Right forelimb (tissue), 1 donor: ENCODE results near the gene CHMP3.
"Not testable (repeated sequence)": the region's sequence is repeated elsewhere in the genome, so short reads cannot be mapped to it uniquely, and the experiment has no call there.

Source experiments
- DNase-seq: peaks from one replicate; pipeline ENCODE4 v3.0.0-alpha.2; 2018

The CHMP3 gene

DNA sequence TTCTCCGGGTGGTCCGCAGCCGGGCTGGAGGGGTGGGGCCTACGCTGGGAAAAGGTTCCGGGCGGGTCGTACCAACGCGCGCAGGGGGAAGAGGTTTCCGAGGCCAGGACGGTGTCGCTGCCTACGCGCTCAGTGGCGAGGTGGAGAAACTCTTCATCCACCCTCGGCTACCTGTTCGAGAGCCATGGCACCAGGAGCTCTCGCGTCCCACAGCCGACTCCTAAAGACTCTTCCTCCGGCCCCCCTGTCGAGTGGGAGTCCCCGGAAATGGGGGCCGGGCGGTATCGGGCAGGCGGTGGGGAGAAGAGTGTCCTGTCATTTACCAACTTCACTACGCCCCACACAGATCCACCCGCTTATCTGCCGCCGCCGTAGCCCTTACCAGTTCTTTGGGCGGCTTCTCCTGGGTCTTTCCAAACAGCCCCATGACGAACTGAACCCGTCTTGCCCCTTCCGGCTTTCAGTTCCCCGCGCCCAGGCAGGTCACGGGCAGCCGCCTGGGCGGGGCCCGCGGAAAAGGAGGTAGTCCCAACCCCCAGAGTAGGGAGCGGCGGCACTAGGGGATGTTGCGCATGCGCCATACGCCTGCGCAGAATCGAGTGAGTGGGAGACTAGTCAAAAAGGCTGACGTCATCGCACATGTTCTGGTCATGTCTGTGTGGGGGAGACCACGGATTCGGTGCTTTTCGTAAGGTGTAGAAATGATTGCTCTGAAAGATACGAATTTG is at the start of gene CHMP3:
Gene CHMP3 (minus strand): TSS at position 522 of the 728 bp plus-strand sequence. CDS start 95 bp downstream, at position 427.
- peak; percentile 98 for DNase-seq

GRCh38 chr2:86610871-86611270 is 47.6 kb upstream of the CHMP3 start:
- no peak for DNase-seq

DNA sequence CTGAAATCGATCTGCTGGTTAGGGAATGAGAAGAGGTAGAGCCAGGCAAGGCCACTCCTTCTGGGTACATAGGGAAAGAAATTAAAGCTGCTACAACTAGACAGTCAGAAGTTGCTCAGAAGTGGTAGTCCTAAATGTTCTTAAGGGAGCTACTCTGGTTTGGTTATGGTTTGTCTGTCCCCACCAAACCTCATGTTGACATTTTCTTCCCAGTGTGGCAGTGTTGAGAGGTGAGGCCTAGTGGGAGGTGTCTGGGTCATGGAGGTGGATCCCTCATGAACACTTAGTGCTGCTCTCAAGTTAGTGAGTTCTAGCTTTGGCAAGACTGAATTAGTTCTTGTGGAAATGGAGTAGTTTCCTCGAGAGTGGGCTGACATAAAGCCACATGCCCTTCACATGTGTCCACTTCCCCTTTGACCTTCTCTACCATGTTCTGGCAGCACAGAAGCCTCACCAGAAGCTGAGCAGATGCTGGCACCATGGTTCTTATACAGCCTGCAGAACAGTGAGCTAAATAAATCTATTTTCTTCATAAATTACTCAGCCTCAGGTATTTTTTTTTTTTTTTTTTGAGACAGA is 45.7 kb upstream of the CHMP3 start:
- DNase-seq, result no peak

DNA sequence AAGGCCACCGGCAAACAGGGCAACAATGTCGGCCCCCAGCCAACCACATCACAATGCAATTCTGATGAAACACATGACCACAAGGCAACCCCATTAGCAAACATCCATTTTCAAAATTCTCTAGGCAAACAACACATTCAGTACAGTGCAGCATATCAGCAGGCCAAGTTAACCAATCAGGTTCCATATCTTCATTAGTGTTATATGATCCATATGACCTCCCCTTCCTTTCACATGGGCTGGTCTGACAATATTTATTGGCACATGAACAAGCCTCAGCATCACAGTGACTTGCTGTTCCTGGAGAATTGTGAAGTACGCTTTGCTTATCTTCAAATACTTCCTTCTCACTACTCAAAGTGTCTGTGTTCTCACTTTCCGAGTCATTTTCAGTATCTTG is 40.7 kb upstream of the CHMP3 start:
- no peak for DNase-seq

DNA sequence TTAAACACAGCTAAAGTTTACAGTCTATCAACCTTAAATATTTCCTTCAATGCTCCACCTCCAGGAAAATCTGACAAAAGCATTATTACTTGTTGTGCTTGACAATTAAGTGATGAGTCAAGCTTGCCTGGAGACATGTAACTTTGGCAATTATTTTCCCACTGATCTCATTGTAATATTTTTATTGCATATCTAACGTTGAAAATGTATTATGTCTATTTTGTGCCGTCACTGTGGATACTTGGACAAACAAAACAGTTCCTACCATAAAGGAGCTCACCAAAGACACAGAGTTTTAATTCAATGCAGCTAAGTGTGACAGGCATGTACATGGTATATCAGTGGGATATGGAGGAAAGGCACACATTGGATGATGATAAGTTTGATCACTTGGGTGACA is 35.7 kb upstream of the CHMP3 start:
- no peak for DNase-seq

- DNase-seq, result no peak
Measured at GRCh38 chr2:86596118-86596517, 32.9 kb upstream of the CHMP3 start.

GRCh38 chr2:86593266-86593665 is 30.0 kb upstream of the CHMP3 start:
- DNase-seq, result no peak

- no peak for DNase-seq
Measured at GRCh38 chr2:86592547-86593230, 29.4 kb upstream of the CHMP3 start.

- not testable (repeated sequence) for DNase-seq
Measured at GRCh38 chr2:86589701-86590100, 26.5 kb upstream of the CHMP3 start.

DNA sequence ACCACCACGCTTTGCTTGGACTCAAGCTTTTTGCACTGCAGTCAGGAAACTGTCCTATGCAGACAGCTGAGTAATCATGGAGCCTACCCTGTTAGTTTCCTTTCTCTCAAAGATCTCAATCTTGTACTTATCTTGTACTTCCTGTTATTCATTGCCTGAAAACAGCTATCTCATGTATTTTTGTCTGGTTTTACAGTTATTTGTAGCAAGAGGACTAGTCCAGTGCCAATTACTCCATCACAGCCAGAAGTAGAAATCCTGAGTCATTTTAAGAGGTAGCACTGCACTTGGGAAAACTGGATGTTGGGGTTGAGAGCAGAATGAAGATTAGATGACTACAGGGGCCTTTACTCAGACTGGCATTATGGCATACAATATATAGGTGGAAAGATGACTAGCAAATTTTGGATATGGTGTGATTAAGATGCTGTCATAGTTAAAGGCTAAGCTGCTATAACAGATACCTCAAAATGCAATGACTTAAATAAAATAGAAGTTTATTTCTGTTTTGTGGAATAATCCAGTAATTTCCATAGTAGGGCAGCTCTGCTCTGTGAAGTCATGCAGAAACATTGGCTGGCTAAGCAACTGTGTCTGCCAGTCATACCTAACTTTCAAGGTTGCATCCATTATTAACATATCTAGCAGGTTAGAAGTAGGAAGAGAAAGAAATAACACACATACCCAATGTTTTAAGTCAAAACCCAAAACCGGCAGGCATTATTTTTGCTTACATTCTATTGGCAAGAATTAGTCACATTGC is 21.1 kb upstream of the CHMP3 start:
- DNase-seq, result no peak

GRCh38 chr2:86580560-86580959 is 17.3 kb upstream of the CHMP3 start:
- no peak for DNase-seq

- no peak for DNase-seq
Measured at GRCh38 chr2:86577817-86578456, 14.7 kb upstream of the CHMP3 start.

GRCh38 chr2:86570059-86570458 is 6.8 kb upstream of the CHMP3 start:
- DNase-seq, result no peak

DNA sequence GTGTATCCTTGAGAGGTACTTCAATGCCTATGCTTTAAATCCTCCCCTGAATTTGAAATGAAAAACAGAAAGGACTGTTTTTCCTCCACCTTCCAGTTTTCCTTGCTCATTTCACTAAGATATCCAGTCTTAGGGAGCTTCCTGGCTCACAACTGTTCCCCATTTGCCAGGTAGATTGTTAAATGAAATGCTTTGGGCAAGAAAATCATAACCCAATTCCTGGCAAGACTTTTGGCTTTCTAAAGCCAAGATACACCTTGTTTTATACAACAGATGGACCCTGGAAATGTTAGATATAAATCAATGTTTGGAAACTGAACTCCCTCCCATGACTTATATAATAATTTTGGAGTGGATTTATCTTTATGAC is 3.6 kb upstream of the CHMP3 start:
- no peak for DNase-seq

DNA sequence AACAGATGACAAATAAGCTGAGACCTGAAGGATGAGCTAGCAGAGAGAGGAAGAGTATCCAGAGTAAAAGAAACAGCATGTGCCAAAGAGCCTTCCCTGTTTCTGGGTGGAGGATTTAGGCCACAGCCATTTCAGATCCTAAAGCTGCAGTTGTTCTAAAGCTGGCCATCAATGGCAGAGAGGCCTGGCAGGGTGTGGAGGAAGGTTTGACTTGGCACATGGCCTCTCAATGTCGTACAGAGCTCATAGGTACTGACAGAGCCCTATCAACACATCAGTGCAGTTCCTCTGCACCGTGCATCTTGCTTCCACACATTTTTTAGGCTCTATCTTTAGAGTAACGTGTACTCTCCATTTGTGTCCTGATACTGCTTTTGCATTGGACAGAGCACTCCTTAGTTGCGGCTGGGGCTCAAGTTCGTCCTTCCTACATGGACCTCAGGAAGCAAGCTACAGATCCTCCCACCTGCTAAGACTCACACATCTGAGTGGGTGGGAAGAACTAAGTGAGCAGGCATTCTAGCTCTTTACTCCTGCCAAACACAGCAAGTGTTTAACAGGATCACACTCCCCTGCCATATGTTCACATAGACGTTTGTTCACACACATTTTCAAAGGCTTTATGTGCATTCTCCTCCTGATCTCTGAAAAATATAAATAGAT is 3.0 kb upstream of the CHMP3 start:
- DNase-seq, result no peak

- no peak for DNase-seq
Measured at GRCh38 chr2:86563650-86564061, 413 bp upstream of the CHMP3 start.

- no peak for DNase-seq
Measured at GRCh38 chr2:86562485-86562921, 740 bp downstream of the CHMP3 start.

GRCh38 chr2:86557836-86558235 is 5.4 kb downstream of the CHMP3 start:
- DNase-seq, result no peak

DNA sequence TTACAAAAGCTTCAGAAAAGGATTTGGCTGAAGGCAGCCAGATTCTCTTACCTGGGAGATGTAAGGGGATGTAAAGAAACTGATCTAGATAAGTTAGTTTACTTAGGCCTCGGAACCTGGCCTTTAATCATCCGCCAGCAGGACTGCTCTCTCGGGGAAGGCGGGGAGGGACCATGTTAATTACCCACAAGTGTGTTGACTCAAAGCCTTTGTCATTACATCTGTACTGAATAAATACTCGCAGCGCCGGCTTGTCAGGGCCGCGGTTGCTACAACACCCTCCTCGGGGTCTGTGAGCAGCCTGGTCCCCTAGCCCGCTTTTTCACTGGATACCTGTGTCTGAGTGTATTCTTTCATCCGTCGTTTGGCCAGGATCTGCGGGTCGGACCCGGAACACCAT is 6.7 kb downstream of the CHMP3 start:
- DNase-seq, result no peak

DNA sequence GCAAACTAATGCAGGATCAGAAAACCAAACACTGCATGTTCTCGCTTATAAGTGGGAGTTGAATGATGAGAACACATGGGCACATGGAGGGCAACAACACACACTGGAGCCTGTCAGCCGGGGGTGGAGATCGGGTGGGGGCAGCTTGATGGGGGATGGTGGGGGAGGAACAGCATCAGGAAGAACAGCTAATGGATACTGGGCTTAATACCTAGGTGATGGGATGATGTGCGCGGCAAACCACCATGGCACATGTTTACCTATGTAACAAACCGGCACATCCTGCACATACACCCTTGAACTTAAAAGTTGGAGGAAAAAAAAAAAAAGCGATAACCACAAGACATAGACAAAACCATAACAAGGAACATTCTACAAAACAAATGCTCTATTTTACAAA is 10.4 kb downstream of the CHMP3 start:
- DNase-seq, result no peak

DNA sequence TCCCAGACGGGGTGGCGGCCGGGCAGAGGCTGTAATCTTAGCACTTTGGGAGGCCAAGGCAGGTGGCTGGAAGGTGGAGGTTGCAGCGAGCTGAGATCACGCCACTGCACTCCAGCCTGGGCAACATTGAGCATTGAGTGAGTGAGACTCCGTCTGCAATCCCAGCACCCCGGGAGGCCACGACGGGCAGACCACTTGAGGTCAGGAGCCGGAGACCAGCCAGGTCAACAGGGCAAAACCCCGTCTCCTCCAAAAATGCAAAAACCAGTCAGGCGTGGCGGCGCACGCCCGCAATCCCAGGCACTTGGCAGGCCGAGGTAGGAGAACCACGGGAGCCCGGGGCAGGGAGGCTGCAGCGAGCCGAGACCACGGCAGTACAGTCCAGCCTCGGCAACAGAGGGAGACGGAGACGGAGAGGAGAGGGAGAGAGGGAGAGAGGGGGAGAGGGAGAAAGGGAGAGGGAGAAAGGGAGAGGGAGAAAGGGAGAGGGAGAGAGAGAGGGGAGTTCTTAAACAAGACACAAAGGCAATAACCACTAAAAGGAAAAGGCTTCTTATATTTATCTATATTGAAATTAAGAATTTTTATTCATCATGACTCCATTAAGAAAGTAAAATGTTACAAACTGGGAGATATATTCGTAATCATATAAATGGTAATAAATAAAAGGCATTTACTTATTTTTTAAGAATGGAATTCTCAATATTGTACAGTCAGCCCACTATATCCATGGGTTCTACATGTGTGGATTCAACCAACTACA is 13.1 kb downstream of the CHMP3 start:
- not testable (repeated sequence) for DNase-seq

- DNase-seq, result not testable (repeated sequence)
Measured at GRCh38 chr2:86549440-86549839, 13.8 kb downstream of the CHMP3 start.
